Gastrocnemius medialis (tissue), 4 donors: Measurements from ENCODE around the gene PJVK. TPM values are rescaled to one million over a fixed set of nuclear protein-coding genes. Genes with fewer than 3 reads are reported as not detected.

Experiments used
- ATAC-seq, 2 donors: fragments of 150-250 bp; one replicate each; pipeline ENCODE4 v1.9.1; 2016
- DNase-seq, 2 donors: peaks; one replicate each; pipeline ENCODE4 v3.0.0-alpha.2; 2019
- H3K27ac ChIP-seq, 4 donors: fragments of 200-600 bp; sonication (generic); 1 replicate in 1 of 4; 2 replicates in 3 of 4; pipeline ENCODE4 v1.5.1; 2016 to 2018; ENCODE audit warnings: mild to moderate bottlenecking in 2 of 4, moderate library complexity in 1 of 4
- H3K27me3 ChIP-seq, 3 donors: fragments of 200-600 bp; sonication (generic) in 2 of 3; 1 replicate in 1 of 3; 2 replicates in 2 of 3; pipeline versions ENCODE4 v1.5.1 to v1.6.0; 2016 to 2019; ENCODE audit warnings: mild to moderate bottlenecking in 1 of 3, moderate library complexity in 1 of 3
- H3K36me3 ChIP-seq, 2 donors: fragments of 200-600 bp; sonication (generic) in 1 of 2; one replicate each; pipeline ENCODE4 v1.5.1; 2017 to 2018
- H3K4me1 ChIP-seq, 2 donors: fragments of 200-600 bp; sonication (generic) in 1 of 2; one replicate each; pipeline ENCODE4 v1.5.1; 2016 to 2017; ENCODE audit warnings: mild to moderate bottlenecking in 2 of 2
- H3K4me3 ChIP-seq, 4 donors: fragments of 200-600 bp; sonication (generic) in 3 of 4; 1 replicate in 1 of 4; 2 replicates in 3 of 4; pipeline ENCODE4 v1.5.1; 2016 to 2019; ENCODE audit warnings: mild to moderate bottlenecking in 2 of 4
- H3K9me3 ChIP-seq, 3 donors: fragments of 200-600 bp; sonication (generic) in 2 of 3; 1 replicate in 1 of 3; 2 replicates in 2 of 3; pipeline ENCODE4 v1.5.1; 2016 to 2019
- POLR2A ChIP-seq, 2 donors: fragments of 450-650 bp; IDR thresholded peaks; one replicate each; pipeline ENCODE4 v1.6.1; 2017; ENCODE audit warnings: antibody characterized with exemption in 2 of 2, mild to moderate bottlenecking in 2 of 2, moderate library complexity in 2 of 2
- in situ Hi-C, 4 donors: fragments of 200-750 bp; cut with MboI; loops; one replicate each; pipeline versions ENCODE4 v1.15.0 to v1.8.0; 2017; ENCODE audit warnings: low sequenced_read_pairs in 4 of 4
- intact Hi-C: fragments of 100-400 bp; cut with DNase I; formaldehyde crosslinking; loops from one replicate; pipeline ENCODE4 v1.15.1; 2023; ENCODE audit warnings: low total_unique reads
- total RNA-seq, 4 donors: library from RNA; depleted of rRNA; stranded (reverse); fragments of >200 nt; gene quantifications; one replicate each; pipeline versions ENCODE4 v1.1.0 to v1.2.3, GENCODE V29; 2016
- TF ChIP-seq, protein P1 (sequence below), 5 experiments: fragments of 450-650 bp in 3 of 5; fragments of 200-600 bp in 2 of 5; sonication (generic) in 2 of 5; IDR thresholded peaks in 4 of 5; conservative IDR thresholded peaks in 1 of 5; 1 replicate in 4 of 5; 2 replicates in 1 of 5; pipeline ENCODE4 v1.5.1; 2016 to 2019; ENCODE audit warnings: antibody characterized with exemption in 5 of 5, mild to moderate bottlenecking in 3 of 5, moderate library complexity in 3 of 5

The PJVK gene
- total RNA-seq, 4 donors from 2014 or later, result 0.16 to 3.9 (median 1.0) TPM

DNA sequence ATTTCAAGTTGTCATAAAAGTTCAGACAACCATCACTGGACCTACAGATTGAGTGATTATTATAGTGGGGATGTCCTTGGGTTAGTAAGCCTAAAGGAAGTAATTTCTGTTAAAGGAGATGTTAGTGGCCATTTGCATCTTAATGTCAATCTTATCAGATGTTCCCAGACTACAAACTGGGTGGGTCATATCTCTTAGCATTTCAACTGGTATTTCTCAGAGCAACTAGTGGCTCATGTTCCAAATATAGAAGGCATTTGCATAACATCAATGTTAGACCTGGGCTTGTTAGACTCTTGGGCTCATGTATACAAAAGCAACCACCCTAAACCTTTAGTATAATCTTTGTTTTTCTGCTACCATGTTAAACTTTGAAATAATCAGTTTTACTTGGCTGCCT lies 47.0 kb downstream of the PJVK start:
- Histone ChIP-seq H3K9me3 (no peaks in the 10 kb centered on the region), H3K4me3 (no peak overlapping the region), H3K27me3 (no peaks in the 10 kb centered on the region), H3K36me3 (peaks cover 0 to 81% of the 10 kb centered on the region in 2 donors), H3K27ac (no peak overlapping the region), H3K4me1 (peaks cover 4 to 6% of the 10 kb centered on the region in 2 donors)
- no peak for DNase-seq
- TF ChIP-seq, protein P1, sequence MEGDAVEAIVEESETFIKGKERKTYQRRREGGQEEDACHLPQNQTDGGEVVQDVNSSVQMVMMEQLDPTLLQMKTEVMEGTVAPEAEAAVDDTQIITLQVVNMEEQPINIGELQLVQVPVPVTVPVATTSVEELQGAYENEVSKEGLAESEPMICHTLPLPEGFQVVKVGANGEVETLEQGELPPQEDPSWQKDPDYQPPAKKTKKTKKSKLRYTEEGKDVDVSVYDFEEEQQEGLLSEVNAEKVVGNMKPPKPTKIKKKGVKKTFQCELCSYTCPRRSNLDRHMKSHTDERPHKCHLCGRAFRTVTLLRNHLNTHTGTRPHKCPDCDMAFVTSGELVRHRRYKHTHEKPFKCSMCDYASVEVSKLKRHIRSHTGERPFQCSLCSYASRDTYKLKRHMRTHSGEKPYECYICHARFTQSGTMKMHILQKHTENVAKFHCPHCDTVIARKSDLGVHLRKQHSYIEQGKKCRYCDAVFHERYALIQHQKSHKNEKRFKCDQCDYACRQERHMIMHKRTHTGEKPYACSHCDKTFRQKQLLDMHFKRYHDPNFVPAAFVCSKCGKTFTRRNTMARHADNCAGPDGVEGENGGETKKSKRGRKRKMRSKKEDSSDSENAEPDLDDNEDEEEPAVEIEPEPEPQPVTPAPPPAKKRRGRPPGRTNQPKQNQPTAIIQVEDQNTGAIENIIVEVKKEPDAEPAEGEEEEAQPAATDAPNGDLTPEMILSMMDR (IDR thresholded peaks at IDR 0.05 in 4 of 5, conservative IDR thresholded peaks at IDR 0.05 in 1 of 5), result no peak
- no peak for TF ChIP-seq POLR2A (IDR thresholded peaks at IDR 0.05)
- in situ Hi-C loops (no loop called here), intact Hi-C loops (no loop called here)
- peak; percentile 66 to 87 for ATAC-seq

DNA sequence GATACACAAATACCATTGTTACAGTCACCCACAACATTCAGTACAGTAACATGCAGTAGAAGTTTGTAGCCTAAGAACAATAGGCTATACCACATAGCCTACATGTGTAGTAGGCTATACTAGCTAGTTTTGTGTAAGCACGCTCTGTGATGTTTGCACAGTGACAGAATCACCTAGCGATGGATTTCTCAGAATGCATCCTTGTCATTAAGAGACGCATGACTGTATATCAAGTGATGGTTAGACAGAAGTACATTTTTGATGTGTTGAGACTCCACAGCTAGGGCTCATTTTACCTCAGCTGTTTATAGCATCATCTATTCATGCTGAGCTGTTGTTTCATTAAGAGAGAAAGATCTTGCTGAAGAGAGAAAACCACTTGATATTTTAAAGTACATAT lies 48.5 kb downstream of the PJVK start:
- DNase-seq (no peak), ATAC-seq (no peak)
- intact Hi-C loops (no loop called here), in situ Hi-C loops (no loop called here)
- Histone ChIP-seq H3K9me3 (no peaks in the 10 kb centered on the region), H3K4me3 (no peak overlapping the region), H3K36me3 (peaks cover 0 to 85% of the 10 kb centered on the region in 2 donors), H3K4me1 (peaks cover 4 to 6% of the 10 kb centered on the region in 2 donors), H3K27ac (no peak overlapping the region), H3K27me3 (no peaks in the 10 kb centered on the region)
- TF ChIP-seq, protein P1 (IDR thresholded peaks at IDR 0.05 in 4 of 5, conservative IDR thresholded peaks at IDR 0.05 in 1 of 5), result no peak
- TF ChIP-seq POLR2A (IDR thresholded peaks at IDR 0.05), result no peak

DNA sequence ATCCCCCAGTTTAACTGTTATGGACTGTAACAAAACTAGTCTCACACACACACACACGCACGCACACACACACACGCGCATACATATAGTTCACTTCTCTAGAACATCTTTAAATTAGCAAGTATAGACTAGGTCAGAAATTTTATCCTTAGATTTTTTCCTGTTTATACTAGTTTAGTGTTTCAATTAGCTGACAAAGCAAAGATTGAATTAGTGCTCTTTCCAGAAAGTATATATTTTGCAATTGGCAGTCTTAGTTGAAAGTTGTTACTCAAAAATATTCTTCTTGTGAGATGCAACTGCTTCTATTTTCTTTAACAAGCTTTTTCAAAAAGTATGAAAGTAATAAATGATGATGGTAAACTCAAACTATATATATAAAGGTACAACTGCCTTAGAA lies 51.6 kb downstream of the PJVK start:
- Histone ChIP-seq H3K27me3 (no peaks in the 10 kb centered on the region), H3K4me3 (no peak overlapping the region), H3K27ac (no peak overlapping the region), H3K9me3 (no peaks in the 10 kb centered on the region), H3K4me1 (peaks cover 4 to 10% of the 10 kb centered on the region in 2 donors), H3K36me3 (peaks cover 0 to 69% of the 10 kb centered on the region in 2 donors)
- ATAC-seq, result no peak
- no peak for TF ChIP-seq POLR2A (IDR thresholded peaks at IDR 0.05)
- TF ChIP-seq, protein P1 (IDR thresholded peaks at IDR 0.05 in 4 of 5, conservative IDR thresholded peaks at IDR 0.05 in 1 of 5), result no peak
- in situ Hi-C loops, result no loop called here
- intact Hi-C loops, result no loop called here
- no peak for DNase-seq

DNA sequence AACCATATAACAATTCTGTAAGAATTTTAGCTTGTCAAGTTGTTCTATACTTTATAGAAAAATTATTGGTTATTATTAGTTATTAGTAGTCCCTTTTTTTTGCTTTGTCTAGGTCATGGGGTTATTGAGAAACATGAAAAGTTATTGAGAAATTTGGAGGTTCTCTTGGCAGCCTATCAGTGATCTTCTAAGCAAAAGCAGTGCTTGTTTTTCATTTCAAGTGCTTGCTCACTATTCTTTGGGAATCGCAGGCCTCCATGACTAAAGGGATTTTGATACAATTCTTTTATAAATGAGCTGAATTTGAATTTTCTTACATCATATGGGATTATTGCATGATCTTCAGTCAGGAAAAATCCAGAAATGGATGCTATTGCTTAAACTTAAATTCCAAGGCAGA lies 54.9 kb downstream of the PJVK start:
- in situ Hi-C loops (no loop called here), intact Hi-C loops (no loop called here)
- Histone ChIP-seq H3K4me3 (no peak overlapping the region), H3K4me1 (peaks cover 0 to 4% of the 10 kb centered on the region in 2 donors), H3K36me3 (peaks cover 0 to 43% of the 10 kb centered on the region in 2 donors), H3K27ac (no peak overlapping the region), H3K27me3 (no peaks in the 10 kb centered on the region), H3K9me3 (no peaks in the 10 kb centered on the region)
- no peak for ATAC-seq
- no peak for DNase-seq
- no peak for TF ChIP-seq POLR2A (IDR thresholded peaks at IDR 0.05)
- TF ChIP-seq, protein P1 (IDR thresholded peaks at IDR 0.05 in 4 of 5, conservative IDR thresholded peaks at IDR 0.05 in 1 of 5), result no peak

DNA sequence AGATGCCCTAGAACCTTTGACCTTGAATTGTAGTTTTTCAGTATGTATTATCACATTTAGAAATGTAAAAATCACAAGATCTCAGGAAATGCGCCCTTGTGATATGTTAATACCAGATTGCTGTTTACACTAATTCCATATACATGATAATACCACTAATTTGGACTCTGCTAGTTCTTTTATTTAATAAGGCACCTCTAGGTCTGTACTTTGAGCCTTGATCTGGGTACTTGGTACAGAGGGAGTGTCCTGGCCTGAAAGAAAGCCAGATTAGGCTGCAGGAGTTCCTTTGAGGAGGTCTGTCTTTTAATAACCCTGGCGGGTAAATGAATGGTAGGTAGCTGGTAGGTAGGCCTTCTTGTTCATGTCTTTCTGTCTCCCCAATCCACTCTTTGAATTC lies 55.3 kb downstream of the PJVK start:
- peaks cover 0 to 4% of the 10 kb centered on the region in 2 donors for H3K4me1 ChIP-seq
- H3K36me3 ChIP-seq, result peaks cover 0 to 39% of the 10 kb centered on the region in 2 donors
- H3K27me3 ChIP-seq, result no peaks in the 10 kb centered on the region
- DNase-seq (no peak), ATAC-seq (peak in 1 of 2 donors; percentile 13)
- TF ChIP-seq, protein P1 (IDR thresholded peaks at IDR 0.05 in 4 of 5, conservative IDR thresholded peaks at IDR 0.05 in 1 of 5), result no peak
- TF ChIP-seq POLR2A (IDR thresholded peaks at IDR 0.05), result no peak
- no peak overlapping the region for H3K27ac ChIP-seq
- H3K9me3 ChIP-seq, result no peaks in the 10 kb centered on the region
- intact Hi-C loops (no loop called here), in situ Hi-C loops (no loop called here)
- no peak overlapping the region for H3K4me3 ChIP-seq
